Stimulated activated CD4-positive, alpha-beta T cell treated with anti-CD3 and anti-CD28 coated beads, TNF-alpha, amount 100 ng/mL, for 4 hours (primary cell): ENCODE data around the gene USP50.
"Not testable (repeated sequence)": the region's sequence is repeated elsewhere in the genome, so short reads cannot be mapped to it uniquely, and the experiment has no call there.

Experiments used
- DNase-seq, 3 experiments: peaks; one replicate each; pipeline ENCODE4 v3.0.0-alpha.2; 2020; ENCODE audit warnings: low read depth in 3 of 3

USP50 gene

GRCh38 chr15:50546566-50546965, at the start of gene USP50:
Gene USP50, minus strand, starts transcription at chr15:50546666. Its CDS starts 141 bp downstream, at chr15:50546525.
- DNase-seq, result no peak

GRCh38 chr15:50594311-50594710, 47.8 kb upstream of the USP50 start:
- no peak for DNase-seq

- no peak for DNase-seq
Observed at GRCh38 chr15:50593761-50594160, 47.3 kb upstream of the USP50 start.

GRCh38 chr15:50590288-50590687, 43.8 kb upstream of the USP50 start:
- no peak for DNase-seq

DNA sequence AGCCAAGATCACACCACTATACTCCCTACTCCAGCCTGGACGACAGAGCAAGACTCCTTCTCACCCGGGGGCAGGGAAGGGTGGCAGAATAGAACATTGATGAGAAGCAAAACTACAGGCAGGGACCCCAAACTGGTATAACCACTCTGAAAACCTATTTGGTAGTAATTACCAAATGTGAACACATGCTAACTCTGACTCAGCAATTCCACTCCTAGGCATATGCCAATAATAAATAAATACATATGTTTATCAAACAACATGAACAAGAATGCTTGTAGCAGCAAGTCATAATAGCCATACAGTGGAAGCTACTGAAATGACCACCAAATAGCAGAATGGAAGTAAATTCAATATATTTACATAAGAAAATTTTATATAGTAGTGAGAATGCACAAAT, 31.0 kb upstream of the USP50 start:
- DNase-seq, result no peak

DNA sequence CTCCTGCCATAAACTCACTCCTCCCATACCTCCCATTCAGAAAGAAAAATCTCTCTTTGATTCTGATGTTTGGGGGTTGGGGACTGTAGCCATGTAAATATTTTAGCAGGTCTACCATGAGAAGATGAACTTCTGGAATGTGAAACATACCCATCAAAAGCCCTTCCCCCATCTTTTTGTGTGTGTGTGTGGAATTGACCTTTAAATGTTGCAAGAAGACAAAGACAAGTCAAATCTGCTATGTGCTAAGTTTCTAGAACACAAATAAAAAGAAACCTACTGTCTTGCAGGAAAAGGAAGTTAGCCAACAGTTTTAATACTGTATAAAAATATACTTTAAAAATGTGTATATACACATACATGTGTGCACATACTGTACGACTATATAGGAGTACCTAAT, 29.7 kb upstream of the USP50 start:
- DNase-seq, result no peak

DNA sequence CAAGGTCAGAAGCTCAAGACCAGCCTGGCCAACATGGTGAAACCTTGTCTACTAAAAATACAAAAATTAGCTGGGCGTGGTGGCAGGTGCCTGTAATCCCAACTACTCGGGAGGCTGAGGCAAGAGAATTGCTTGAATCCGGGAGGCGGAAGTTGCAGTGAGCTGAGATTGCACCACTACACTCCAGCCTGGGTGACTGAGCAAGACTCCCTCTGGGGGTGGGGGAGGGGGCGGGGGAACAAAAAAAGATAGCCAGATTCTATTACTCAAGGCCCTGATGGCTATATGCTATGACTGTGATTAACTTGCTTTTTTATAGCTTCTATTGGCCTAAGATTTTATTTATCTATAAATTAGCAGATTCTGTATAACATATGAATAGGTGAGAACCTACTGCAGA, 27.4 kb upstream of the USP50 start:
- not testable (repeated sequence) for DNase-seq

- no peak for DNase-seq
Observed at GRCh38 chr15:50563756-50564155, 17.3 kb upstream of the USP50 start.

GRCh38 chr15:50562735-50563640, 16.5 kb upstream of the USP50 start:
- DNase-seq, result no peak

DNA sequence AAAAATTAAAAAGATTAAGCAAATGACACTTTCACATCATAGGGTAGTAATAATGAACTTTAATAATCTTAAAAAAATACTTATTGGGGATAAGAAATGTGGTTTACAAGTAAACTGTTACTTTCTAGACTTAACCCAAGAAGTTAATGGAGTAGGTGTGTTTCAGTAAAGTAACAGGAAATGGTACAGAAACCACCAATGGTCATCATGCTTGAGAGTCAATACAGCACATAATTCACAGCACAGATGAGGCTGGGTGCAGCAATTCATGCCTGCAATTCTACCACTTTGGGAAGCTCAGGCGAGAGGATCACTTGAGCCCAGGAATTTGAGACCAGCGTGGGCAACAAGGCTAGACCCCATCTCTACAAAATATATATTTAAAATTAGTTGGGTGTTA, 11.5 kb upstream of the USP50 start:
- no peak for DNase-seq

DNA sequence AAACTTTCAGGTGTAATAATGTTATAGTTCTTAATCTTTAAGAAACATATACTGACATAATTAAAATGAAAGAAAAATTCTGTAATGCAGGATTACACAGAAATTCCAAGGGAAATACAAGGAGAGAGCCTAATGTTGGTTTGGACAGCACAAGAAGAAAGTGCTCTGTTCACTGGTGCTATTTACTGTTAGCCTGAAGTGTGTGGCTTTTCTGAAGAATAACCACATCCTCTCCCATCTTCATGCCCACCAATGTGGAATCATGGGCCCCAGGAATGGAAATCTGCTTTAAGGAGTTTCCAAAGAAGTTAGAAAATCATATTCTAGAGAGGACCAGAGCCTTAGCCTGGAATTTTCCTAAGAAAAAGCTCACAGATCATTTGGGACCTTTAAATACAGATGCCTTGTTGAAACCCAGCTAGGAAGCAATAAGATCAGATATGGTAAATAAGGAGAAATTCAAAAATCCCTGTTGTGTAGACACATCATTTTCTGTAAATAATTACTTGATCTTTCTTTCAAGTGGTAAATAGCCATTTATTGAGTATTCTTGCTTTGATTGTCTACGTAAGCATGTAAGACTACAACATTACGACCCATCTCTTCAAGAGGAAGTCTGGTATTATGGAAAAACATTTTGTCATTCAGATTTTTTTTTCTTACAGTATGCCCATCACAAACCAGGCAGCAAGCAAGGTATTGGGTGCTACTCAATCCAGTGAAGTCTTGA, 10.3 kb upstream of the USP50 start:
- no peak for DNase-seq

GRCh38 chr15:50552238-50552637, 5.8 kb upstream of the USP50 start:
- no peak for DNase-seq

DNA sequence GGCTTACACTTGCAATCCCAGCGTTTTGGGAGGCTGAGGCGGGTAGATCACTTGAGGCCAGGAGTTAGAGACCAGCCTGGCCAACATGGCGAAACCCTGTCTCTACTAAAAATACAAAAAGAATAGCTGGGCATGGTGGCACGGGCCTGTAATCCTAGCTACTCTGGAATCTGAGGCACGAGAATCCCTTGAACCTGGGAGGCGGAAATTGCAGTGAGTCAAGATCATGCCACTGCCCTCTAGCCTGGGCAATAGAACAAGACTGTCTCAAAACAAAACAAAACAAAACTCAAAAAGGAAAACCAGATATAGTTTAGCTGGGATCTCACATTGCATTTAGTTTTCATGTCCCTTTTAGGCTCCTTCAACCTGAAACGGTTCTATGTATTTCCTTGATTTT, 2.9 kb upstream of the USP50 start:
- no peak for DNase-seq

DNA sequence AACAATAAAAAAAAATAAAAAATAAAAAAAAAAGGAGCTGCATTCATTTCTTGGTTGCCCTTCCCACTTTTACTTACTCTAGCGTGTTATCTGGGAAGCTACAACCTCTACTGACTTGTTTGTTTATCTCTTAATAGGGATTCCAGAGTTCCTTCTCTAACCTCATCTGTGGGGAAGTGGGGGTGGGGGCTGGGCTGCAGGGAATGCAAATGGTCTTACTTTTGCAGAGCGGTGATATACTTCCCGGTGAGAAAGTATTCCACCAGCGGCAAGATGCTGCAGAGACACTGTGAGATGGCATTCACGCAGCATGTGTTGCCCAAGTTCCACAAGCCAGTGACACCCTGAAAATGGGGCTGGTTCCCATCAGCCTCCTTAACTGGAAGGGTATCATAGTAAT, 2.1 kb downstream of the USP50 start:
- DNase-seq, result no peak

GRCh38 chr15:50543556-50543955, 2.9 kb downstream of the USP50 start:
- no peak for DNase-seq

DNA sequence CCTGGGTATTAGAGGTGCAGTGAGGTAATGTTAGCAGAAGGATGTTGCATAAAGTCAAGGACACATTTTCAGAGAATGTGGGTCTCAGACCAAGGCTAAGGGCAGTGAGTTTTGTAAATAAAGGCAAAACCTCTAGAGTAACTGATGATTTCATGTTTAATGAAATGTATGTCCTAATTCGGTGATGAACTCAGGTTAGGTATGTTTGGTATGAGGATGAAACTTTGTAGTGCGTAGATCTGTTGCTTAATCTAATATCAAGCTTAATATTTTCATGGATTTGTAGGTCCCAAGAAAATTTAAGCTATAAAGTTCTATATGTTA, 3.6 kb downstream of the USP50 start:
- DNase-seq, result no peak

GRCh38 chr15:50531766-50532165, 14.7 kb downstream of the USP50 start:
- DNase-seq, result no peak

- no peak for DNase-seq
Observed at GRCh38 chr15:50531163-50531562, 15.3 kb downstream of the USP50 start.

GRCh38 chr15:50523851-50524251, 22.6 kb downstream of the USP50 start:
- DNase-seq, result no peak

DNA sequence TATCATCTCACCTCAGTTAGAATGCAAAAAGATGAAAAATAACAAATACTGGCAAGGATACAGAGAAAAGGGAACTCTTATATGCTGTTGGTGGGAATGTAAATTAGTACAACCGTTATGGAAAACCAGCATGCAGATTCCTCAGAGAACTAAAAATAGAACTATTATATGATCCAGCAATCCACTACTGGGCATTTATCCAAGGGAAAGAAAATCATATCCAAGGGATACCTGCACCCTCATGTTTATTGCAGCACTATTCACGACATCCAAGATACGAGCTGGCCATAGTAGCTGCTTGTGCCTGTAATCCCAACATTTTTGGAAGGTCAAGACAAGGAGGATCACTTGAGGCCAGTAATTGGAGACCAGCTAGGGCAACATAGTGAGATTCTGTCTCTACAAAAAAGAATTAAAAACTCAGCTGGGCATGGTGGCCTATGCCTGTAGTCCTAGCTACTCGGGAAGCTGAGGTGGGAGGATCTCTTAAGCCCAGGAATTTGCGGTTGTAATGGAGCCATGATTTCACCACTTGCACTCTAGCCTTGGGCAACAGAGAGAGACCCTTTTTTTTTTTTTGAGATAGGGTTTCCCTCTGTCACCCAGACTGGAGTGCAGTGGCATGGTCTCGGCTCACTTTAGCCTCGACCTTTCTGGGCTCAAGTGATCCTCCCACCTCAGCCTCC, 26.6 kb downstream of the USP50 start:
- no peak for DNase-seq

DNA sequence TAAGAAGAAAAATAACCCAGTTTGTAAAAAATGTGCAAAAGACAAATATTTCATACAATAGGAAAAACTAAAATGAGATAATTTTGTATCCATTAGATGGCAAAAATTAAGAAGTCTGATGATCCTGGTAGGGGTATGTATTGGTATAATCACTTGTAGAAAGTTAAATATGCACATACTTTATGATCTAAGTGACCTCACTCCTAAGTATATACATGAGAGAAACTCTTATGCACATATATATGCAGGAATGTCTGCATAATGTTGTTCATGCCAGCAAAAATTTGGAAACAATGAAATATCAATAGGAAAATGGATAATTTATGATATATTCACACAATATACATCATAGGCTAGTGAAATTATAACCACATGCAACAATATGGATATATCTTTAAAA, 33.5 kb downstream of the USP50 start:
- DNase-seq, result no peak

GRCh38 chr15:50506121-50506520, 40.3 kb downstream of the USP50 start:
- DNase-seq, result no peak

DNA sequence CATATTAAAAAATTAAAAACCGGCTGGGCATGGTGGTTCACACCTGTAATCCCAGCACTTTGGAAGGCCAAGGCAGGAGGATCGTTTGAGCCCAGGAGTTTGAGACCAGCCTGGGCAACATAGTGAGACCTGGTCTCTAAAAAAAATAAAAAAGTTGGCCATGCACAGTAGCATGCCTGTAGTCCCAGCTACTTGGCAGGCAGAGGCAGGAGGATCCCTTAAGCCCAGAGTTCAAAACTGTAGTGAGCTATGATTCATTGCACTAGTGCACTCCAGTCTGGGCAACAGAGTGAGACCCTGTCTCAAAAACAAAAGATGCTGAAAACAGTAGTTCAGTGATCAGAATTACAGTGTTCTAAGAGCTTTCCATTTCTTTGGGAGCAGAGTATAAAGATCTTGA, 40.8 kb downstream of the USP50 start:
- not testable (repeated sequence) for DNase-seq
